HG03135 (cell line): ENCODE measurements around the gene USF2.
A peak's percentile ranks its signal among the peaks of the same experiment; 100 is the strongest.
"Not testable (repeated sequence)": the region's sequence is repeated elsewhere in the genome, so short reads cannot be mapped to it uniquely, and the experiment has no call there.

Experiments
- ATAC-seq: cut with Tn5 transposase; IDR thresholded peaks from one replicate; pipeline ENCODE4 v1.9.1; 2021; ENCODE audit warnings: mild to moderate bottlenecking, moderate library complexity; ENCODE audit not compliant: unreplicated experiment

The USF2 gene, protein sequence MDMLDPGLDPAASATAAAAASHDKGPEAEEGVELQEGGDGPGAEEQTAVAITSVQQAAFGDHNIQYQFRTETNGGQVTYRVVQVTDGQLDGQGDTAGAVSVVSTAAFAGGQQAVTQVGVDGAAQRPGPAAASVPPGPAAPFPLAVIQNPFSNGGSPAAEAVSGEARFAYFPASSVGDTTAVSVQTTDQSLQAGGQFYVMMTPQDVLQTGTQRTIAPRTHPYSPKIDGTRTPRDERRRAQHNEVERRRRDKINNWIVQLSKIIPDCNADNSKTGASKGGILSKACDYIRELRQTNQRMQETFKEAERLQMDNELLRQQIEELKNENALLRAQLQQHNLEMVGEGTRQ

DNA sequence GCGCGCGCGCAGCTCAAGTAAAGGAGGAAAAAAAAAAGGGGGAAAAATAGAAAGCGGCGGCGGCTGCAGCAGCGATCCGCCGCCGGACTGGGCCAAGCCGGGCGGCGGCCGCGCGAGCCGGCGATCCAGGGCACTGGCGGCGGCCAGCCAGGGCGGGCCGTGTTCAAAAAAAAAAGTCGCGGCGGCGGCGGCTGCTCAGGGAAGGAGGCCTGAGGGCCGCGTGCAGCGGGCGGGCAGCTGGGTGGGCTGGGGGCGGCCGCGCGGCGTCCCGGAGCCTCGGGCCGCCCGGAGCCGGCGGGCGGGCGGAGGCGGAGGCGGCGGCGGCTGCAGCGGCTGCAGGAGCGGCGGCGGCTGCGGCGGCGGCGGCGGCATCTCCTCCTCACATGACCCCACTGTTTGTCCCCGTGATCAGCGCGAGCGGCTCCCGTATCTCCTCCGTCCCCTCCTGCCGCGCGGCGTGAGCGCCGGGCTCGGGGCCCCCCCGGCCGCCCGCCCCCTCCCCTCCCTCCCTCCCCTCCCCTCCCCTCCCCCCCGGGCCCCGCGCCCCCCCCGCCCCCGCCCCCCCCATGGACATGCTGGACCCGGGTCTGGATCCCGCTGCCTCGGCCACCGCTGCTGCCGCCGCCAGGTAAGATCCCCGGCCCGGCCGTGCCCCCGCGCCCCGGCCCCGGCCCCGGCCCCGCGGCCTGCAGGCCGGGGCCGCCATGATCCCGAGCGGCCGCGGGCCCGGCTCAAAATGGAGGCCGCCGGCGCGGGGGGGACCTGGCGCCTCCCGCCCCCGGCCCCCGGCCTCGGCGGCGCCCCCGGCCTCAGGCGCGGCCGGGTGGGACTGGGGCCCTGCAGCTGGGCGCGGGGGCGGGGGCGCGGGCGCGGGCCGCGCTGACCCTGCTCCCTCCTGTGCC is at the start of gene USF2:
Gene USF2, plus strand, starts transcription at position 427 of the 902 bp plus-strand sequence. Its CDS starts 140 bp downstream, at position 567.
- ATAC-seq, result peak; percentile 28

DNA sequence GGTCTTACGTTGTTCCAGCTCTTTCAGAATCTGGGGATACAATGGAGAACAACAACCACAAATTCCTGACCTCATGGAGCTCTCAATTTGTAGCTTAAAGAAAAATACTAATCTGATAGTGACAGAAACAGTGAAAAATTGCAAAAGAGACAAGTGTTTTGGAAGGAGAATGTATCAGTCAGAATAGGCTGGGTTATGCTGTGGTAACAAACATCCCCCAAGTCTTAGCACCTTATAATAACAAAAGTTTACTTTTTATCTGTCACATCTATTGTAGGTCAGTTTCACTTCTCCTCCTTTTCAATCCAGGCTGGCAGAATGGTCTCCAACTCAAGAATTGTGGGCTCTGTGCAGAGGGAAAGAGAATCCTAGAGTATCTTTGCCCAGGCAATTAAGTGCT is 49.8 kb upstream of the USF2 start:
- no peak for ATAC-seq

DNA sequence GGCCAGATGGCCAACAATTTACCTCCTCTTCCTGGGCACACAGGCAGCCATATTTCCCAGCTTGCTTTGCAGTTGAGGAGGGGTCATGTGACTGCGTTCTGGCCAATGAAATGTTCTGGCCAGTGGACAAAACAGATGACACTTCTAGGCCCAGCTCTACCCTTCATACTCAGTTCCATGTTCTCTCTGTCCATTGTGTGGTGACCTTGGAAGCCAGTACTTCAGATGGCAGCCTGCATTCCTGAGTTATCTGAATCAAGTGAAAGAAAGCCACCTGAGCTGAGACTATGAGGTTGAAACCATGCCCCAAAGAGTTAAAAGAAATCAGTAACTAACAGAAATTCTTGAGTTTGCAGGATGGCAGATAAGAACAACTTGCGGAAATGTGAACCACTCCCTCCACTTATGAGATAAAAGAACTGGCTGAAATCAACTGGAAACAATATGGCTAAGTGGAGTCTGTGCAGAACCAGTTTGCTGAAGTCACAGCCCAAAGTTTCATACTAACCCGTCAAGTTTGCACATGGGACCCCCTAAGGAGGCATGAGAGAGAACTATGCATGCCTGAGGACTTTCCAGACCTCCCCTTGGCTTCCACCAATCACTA is 48.3 kb upstream of the USF2 start:
- ATAC-seq, result no peak

DNA sequence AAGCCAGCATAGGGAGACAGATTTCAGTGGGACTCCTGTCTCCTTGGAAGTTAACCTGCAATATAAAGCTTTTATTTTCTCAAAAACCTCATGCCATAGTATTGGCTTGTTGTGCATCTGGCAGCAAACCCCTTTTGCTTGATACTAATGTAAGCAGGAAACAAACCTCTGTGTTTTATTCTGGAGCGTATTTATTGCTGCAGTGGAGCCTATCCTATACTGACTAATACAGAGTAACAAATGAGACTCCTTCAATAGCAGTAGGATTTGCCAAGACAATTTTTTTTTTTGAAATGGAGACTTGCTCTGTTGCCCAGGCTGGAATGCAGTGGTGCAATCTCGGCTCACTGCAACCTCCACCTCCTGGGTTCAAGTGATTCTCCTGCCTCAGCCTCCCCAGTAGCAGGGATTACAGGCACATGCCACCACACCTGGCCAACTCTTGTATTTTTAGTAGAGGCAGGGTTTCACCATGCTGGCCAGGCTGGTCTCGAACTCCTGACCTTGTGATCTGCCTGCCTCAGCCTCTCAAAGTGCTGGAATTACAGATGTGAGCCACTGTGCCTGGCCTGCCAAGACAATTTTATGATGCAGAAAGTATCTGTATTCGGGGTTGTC is 47.7 kb upstream of the USF2 start:
- not testable (repeated sequence) for ATAC-seq

DNA sequence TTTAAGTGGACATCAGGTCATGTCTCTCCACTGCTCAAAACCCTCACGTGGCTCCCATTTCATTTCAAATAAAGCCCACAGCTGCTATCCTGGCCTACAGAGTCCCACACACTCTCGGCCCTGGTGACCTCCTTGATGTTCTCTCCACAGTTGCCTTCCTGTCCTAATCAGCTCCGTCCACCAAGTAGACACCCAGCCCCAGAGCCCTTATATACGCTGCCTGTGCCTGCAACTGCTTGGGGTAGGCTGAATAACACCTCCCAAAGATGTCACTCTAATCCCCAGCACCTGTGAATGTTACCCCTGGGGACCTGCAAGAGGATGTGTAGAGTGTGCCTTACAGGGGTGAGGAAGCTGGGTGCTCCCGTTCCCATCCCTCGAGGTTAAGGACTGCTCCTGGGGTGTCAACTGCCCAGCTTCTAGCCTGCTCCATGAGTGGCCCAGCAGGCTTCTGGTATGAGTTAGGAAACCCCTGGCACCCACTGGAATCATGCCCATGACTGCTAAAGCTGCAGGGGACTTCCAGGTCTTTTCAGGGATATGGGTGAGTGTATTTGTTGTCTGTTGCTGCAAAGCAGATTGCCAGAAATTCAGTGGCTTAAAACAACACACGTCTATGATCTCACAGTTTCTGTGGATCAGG is 46.3 kb upstream of the USF2 start:
- ATAC-seq, result no peak

DNA sequence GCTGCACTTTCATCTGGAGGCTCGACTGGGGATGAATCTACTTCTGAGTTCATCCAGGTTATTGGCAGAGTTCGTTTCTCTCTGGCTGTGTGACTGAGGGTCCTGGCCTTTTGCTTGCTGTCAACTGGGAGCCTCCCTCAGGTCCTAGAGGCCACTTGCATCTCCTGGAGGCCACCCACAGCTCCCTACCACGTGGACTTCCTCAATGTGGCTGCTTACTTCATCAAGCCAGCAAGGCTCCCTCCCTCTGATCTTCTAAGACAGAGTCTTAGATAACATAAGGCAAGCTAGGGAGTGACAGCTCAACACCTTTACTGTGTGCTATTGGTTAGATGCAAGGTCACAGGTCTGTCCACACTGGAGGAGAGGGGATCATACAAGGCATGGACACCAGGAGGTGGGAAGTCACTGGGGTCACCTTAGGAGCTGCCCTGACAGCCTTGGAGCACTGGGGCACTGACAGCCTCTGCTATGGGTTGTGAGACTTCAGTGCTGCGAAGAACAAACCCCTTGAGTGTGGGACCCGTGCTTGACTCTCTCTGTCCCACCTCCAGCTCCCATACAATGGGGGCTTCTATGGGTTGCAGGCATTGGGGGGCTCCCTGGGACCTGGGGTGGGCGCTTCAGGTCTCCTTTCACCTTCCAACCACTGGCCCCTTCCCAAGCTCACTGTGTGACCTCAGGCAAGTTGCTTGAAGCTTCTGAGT is 45.5 kb upstream of the USF2 start:
- no peak for ATAC-seq

DNA sequence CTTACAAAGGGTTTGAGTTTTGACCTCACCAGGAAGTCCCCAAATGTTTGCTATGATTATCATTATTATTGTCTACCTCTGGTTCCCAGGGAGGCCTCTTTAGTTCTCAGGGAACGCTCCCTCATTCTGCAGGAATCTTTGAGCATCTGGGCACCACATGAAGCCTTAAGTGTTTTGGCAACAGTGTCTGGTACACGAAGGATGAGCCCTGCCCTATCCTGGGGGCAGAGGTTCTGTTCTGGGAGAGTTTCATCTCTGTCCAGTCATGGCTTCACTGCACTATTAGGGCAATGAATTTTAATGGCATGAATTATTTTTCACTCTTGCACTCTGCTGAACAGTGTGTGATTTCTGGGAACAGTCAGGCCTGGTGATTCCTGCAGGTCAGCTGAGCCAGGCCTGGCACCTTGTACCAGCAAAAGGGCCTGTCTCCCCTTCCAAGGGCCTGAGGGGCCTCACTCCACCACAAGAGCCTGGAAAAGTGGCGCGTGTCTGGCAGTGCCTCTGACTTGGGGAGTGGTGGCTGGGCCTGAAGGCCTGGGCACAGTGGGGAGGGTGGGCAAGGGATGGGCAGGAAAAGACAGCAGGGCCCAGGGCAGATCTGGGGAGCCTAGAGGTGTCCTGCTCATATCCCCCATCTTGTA is 44.8 kb upstream of the USF2 start:
- no peak for ATAC-seq

DNA sequence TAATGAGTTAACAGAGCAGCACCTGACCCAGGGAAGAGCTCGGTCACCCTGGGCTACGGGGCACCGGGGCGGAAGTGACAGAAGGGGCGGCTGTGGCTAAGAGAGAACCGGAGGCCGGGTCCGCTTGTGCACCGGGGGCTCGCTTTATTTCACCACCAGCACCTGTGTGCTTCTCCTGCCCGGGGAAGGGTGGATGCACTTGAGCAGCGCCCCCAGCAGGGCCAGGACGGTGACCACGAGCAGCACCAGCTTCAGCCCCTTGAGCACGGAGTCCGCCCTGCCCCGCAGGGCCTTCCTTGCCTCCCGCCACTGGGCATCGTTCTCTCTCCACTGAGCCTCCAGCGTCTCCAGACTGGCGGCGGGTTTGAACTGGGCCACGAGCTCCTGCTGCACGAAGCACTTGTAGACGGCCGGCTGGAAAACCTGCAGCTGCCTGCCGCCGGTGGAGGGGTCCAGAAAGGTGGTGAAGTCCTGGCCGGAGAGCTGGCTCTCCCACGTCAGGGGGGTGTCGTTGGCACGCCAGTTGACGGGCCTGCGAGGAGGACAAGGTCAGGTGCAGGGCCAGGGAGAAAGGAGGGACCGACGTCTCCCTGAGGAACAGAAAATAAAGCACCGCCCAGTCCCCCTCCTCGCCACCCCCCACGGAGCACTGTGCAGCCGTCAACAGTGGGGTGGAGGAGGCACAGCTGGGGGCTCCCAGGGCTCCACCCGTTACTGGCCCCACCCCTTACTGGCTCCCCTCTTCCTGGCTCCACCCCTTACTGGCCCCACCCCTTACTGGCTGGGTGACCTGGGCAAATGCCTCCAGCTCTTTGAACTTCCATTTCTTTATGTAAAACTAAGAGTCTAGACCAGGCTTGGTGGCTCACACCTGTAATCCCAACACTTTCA is 43.8 kb upstream of the USF2 start:
- no peak for ATAC-seq

DNA sequence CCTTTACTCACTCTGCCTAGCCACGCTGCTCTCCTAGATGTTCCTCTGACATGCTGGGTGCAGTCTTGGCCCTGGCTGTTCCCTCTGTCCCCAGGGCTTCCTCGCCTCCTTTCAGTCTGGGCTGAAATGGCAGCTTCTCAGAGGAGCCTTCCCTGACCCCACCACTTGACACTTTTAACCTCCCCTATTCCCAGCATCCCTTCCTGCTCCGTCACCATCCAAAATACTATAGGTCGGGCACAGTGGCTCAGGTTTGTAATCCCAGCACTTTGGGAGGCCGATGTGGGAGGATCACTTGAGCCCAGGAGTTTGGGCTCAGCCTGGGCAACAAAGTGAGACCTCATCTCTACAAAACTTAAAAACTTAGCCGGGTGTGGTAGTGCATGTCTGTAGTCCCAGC is 42.8 kb upstream of the USF2 start:
- ATAC-seq, result no peak

DNA sequence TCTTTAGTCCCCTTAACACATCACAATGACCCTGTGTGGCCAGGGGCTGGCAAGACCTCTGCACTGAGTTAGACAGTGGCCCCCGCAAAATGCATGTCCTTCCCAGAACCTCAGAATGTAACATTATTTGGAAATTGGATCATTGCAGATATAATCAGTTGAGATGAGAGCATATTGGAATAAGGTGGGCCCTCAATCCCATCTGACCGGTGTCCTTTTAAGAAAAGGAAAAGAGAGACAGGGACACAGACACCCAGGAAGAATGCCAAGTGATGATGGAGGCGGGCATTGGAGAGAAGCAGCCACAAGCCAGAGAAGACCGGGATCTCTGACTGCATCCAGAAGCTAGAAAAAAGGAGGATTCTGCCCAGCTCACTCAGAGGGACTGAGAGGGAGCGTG is 42.0 kb upstream of the USF2 start:
- ATAC-seq, result no peak

DNA sequence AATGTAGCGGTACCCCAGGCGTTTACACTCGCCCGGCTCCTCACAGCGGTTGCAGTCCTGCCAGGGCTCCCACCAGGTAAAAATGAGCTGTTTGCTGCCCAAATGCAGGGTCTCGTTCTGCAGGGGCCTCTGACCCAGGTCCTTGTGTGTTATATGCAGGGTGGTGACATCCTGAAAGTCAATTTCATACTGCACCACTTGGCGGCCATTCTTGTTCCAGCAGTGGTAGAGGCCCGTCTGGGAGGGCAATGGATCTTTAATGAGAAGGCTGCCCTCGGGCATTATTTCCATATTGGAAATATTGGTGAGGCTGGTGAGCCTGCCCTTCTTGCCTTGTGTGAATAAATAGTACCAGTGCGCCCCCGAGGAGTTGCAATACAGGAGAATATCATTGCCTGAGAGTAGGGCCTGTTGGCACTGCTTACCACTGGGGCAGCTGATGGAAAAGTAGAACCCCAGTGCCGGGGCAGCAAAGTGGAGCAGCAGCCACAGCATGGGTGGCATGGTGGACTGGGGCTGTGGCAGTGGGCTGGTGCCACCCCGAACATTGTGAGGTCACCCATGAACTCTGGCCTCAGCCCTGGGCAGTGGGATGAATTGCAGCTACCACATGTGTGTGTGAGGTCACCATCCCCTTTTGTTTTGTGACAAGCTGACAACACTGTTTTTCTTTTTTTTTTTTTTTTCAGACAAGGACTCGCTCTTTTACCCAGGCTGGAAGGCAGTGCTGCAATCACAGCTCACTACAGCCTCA is 40.4 kb upstream of the USF2 start, which contains the start of gene FAM187B:
Gene FAM187B, minus strand, starts transcription at position 563 of the 754 bp plus-strand sequence. Its CDS starts 59 bp downstream, at position 504.
- no peak for ATAC-seq

DNA sequence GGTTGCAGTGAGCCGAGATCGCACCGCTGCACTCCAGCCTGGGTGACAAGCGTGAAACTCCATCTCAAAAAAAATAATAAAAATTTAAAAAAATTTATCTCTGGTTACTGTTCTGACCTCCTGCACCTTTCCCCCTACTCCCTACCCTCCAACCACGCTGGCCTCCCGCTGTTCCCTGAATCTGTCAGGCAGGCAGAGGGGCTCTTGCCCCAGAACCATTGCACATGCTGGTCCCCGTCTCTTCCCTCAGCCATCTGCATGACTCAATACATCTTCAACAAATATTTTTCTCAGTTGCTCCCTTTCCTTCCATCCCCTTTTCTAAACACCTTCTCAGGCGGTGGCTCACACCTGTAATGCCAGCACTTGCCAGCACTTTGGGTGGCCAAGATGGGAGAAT is 39.2 kb upstream of the USF2 start:
- no peak for ATAC-seq

DNA sequence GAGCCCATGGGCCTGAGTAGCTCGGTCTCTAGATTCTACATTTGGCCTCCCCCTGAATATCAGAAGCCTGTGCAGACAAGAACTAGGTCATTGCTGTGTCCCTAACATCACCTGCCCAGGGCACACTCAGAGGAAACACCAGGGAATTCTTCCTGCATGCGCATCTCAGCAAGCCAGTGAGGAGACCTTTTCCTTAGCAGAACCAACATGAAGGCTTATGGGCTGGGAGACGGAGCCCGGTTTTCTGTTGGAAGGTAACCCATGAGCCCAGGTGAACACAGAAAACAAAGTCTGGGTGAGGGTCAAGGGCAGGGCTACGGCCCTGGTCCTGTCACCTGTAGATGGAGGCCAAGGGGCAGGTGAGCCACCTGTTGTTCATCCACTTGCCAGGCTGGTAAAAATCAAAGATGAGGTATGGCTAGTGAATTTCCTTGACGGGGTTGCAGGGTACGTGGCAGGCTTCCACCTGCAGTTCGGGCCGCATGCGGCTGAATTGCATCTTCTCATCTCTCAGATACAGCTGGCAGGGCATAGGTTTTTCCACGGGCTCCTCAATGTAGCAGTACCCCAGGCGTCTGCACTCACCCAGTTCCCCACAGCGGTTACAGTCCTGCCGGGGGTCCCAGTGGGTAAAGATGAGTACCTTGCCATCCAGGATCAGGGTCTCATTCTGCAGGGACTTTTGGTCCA is 36.7 kb upstream of the USF2 start:
- ATAC-seq, result no peak

DNA sequence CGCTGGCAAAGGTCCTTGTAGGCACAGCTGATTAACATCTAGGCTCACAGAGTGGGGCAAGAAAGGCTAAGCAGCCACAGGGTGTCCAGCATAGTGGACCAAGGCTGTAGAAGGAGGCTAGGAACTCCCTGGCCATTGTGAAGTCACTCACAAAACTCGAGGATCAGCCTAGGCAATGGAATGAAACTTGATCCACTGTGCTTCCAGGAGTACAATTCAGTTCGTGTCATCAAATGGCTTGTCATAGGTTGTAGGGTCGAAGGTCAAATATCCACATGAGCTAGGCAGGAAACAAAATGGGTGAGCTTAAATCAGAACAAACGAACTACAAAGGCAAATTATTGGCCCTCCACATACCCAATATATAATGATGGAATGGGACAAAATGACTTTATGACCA is 35.9 kb upstream of the USF2 start:
- ATAC-seq, result no peak

DNA sequence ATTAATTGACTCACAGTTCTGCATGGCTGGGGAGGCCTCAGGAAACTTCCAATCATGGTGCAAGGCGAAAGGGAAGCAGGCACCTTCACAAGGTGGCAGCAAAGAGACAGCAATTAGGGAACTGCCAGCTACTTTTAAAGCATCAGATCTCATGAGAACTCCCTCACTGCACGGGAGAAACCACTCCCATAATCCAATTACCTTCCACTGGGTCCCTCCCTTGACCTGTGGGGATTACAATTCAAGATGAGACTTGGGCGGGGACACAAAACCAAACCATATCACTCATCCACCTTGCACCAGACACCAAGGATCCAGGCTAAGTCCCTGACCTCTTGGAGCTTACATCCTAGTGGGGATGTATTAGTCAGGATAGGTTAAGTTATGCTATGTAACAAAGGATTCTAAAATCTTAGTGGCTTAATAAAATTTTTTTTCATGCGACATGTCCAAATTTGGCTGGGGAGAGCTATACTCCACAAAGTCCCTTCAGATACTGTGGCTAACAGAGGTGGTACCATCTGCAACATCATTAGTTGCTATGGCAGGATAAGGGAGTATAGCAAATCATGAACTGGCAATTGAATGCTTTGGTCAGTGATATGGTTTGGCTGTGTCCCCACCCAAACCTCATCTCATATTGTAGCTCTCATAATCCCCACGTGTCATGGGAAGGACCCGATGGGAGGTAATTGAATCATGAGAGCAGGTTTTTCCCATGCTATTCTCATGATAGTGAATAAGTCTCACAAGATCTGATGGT is 31.9 kb upstream of the USF2 start:
- no peak for ATAC-seq

DNA sequence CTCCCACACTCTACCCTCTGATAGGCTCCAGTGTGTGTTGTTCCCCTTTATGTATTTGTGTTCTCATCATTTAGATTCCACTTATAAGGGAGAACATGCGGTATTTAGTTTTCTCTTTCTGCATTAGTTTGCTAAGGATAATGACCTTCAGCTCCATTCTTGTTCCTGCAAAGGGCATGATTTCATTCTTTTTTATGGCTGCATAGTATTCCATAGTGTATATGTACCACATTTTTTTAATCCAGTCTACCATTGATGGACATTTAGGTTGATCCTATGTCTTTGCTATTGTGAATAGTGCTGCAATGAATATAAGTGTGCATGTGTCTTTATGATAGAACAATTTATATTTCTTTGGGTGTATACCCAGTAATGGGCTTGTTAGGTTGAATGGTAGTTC is 29.2 kb upstream of the USF2 start:
- ATAC-seq, result not testable (repeated sequence)
